Bronchial epithelial cell (primary cell): ENCODE results near the gene PKNOX2. TPM values are rescaled to one million over a fixed set of nuclear protein-coding genes. Genes with fewer than 3 reads are reported as not detected.

Experiments
- DNase-seq: peaks from one replicate; pipeline ENCODE4 v3.0.0-alpha.2; 2010; ENCODE audit warnings: low read depth
- FAIRE-seq: peaks from 2 replicates; lab custom pipeline; 2011; peaks lifted over from hg19 to GRCh38; lab: Jason Lieb, UNC
- H3K27me3 ChIP-seq: 2 replicates; pipeline ENCODE4 v1.5.1; 2011; ENCODE audit warnings: low read length; ENCODE audit not compliant: control insufficient read depth, insufficient read depth
- H3K36me3 ChIP-seq: 2 replicates; pipeline ENCODE4 v1.5.1; 2011; ENCODE audit warnings: low read length; ENCODE audit not compliant: control insufficient read depth, insufficient read depth
- H3K4me3 ChIP-seq: 2 replicates; pipeline ENCODE4 v1.5.1; 2011; ENCODE audit warnings: mild to moderate bottlenecking, low read depth, low read length, control low read depth
- total RNA-seq: library from RNA; depleted of rRNA; stranded (reverse); fragments of >200 nt; gene quantifications from 2 replicates; pipeline ENCODE4 v1.2.1, GENCODE V29; 2014
- TF ChIP-seq, protein P1 (sequence below): IDR thresholded peaks from 2 replicates; pipeline ENCODE4 v1.5.1; 2011; ENCODE audit warnings: mild to moderate bottlenecking, moderate library complexity, low read length, control low read depth, inconsistent platforms; ENCODE audit not compliant: insufficient read depth, severe bottlenecking

The PKNOX2 gene
- total RNA-seq, 1 donor from 2014 or later: not detected

DNA sequence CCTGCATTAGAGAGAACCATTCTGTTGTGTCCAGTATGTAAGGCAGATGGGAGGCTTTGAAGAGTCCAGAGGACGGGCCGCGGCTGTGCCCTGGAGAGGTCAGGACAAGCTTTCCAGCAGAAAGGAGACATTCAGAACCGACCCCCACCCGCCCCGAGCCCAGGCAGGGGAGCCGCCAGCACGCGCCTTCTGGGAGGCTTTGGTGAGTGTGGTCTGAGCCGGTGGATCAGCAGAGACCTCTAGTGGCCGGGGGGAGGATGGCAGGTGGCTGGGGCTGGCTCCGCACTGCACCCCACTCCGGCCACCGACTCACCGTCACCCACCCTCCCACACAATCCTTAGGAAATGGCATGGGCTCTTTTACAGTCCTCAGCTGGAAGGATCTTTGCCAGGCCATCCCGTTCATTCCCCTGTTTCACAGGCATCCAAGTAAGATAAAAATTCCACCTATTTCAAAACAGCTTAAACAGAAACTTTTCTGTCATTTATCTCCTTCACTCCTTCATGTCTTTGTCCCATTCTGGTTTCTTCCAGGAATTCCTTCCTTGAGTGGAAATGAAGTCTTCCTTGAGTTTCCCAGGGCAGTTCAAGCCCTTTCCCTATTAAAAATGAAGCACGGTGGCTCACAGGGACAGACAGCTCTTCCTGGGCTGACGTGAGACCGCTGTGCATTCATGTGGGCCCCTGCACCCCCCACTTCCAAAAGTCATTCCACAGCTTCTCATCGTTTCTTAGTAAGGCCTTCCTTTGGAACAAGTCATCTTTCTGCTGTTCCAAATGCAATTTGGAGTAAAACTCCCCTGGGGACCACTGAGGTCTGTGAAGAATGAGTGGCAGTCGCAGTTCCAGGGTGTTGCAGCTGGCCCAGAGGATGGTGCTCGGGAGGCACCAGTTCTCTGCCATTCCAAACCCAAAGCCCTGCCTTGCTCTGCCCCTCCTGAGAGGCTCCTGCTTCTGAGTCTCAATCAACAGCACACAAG lies 240.6 kb downstream of the PKNOX2 start:
- Histone ChIP-seq H3K36me3 (no peaks in the 10 kb centered on the region), H3K4me3 (no peak overlapping the region), H3K27me3 (peaks cover 7% of the 10 kb centered on the region)
- peak; percentile 20 for DNase-seq
- TF ChIP-seq, protein P1, sequence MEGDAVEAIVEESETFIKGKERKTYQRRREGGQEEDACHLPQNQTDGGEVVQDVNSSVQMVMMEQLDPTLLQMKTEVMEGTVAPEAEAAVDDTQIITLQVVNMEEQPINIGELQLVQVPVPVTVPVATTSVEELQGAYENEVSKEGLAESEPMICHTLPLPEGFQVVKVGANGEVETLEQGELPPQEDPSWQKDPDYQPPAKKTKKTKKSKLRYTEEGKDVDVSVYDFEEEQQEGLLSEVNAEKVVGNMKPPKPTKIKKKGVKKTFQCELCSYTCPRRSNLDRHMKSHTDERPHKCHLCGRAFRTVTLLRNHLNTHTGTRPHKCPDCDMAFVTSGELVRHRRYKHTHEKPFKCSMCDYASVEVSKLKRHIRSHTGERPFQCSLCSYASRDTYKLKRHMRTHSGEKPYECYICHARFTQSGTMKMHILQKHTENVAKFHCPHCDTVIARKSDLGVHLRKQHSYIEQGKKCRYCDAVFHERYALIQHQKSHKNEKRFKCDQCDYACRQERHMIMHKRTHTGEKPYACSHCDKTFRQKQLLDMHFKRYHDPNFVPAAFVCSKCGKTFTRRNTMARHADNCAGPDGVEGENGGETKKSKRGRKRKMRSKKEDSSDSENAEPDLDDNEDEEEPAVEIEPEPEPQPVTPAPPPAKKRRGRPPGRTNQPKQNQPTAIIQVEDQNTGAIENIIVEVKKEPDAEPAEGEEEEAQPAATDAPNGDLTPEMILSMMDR: peak; percentile 98
- FAIRE-seq: no peak

DNA sequence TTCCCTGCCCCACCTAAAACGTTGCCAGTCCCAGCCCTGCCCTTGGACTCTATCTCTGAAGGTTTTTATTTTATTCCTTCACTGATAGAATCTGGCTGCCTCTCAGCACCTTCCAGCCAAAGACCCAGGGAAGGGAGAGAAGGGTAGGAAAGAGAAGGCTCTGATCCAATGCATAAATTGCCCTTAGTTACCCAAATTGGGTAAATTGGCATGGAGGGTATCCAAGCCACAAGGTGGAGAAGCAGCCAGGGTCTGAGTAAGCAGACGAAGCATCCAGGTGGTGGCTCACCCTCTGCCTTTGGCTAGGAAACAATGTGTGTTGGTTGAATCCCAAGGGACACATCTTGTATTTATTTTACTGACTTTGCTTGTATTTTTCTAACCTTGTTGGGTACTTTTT lies 242.5 kb downstream of the PKNOX2 start:
- Histone ChIP-seq H3K36me3 (no peaks in the 10 kb centered on the region), H3K4me3 (no peak overlapping the region), H3K27me3 (peaks cover 7% of the 10 kb centered on the region)
- TF ChIP-seq, protein P1: no peak
- no peak for DNase-seq
- no peak for FAIRE-seq

DNA sequence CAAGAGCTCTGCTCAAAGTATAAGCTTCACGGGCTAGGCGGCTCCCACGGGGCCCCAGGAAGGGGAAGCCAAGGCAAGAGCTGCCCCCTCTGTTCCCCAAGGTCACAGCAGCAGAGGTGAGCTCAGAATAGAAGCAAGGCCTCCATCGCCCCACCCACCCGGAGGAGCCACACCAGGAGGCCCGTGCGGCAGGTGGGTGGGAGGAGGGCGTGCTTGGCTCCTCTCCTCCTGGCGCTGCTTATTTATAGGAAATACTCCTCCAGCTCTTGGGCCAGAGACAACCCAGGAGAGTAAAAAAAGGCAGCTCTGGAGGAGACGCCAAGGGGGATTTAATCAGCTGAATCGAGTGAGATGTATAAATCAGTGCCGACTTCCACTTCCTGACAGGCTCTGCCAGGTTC lies 243.8 kb downstream of the PKNOX2 start:
- Histone ChIP-seq H3K36me3 (no peaks in the 10 kb centered on the region), H3K27me3 (peaks cover 7% of the 10 kb centered on the region), H3K4me3 (no peak overlapping the region)
- DNase-seq (no peak), FAIRE-seq (no peak)
- TF ChIP-seq, protein P1: no peak

DNA sequence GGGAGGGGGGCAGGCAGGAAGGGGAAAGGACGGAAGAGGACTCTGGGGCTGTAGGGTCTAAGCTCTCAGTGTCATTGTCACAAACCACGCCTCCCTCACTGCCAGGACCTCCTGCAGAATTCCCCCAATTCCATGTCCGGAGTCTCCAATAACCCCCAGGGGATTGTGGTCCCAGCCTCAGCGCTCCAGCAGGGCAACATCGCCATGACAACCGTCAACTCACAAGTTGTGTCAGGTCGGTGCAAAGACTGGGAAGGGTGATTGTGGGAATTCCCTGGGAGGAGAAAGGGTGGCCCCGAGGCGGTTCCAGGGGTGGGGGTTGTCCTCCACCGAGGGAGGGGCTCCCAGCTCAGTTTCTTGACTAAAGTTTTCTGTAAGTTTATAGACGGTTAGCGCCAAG lies 245.5 kb downstream of the PKNOX2 start:
- no peak overlapping the region for H3K4me3 ChIP-seq
- DNase-seq (peak; percentile 61), FAIRE-seq (no peak)
- TF ChIP-seq, protein P1: no peak
- H3K27me3 ChIP-seq: peaks cover 3% of the 10 kb centered on the region
- H3K36me3 ChIP-seq: no peaks in the 10 kb centered on the region

DNA sequence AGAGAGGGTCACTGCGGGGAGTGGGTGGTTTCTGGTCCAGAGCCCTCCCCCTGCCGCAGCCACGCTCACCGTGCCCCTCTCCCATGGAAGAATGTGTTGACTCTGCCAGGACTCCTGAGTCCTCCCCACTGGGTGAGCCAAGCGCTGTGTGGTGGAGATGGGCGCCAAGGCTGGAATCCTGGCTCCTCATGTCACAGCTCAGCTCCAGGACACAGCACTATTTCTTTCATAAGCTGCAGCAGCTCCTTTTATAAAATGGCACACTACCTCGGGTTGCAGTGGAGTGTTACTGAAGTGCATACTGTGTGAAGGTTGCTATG lies 247.6 kb downstream of the PKNOX2 start:
- DNase-seq: no peak
- Histone ChIP-seq H3K27me3 (no peaks in the 10 kb centered on the region), H3K36me3 (no peaks in the 10 kb centered on the region), H3K4me3 (no peak overlapping the region)
- no peak for FAIRE-seq
- TF ChIP-seq, protein P1: no peak
